ENCODE results near the gene RNF182.
"Not testable (repeated sequence)": the region's sequence is repeated elsewhere in the genome, so short reads cannot be mapped to it uniquely, and the experiment has no call there.

Gene RNF182

GRCh38 chr6:13924949-13925881 lies at the start of gene RNF182:
Gene RNF182 (plus strand): TSS chr6:13924952. CDS start chr6:13977120, 52,168 bp downstream.
- DNase-seq (ENCODE audit: low read depth) = no peak

- no peak for DNase-seq (ENCODE audit: low read depth)
Measured at GRCh38 chr6:13877051-13877450, 47.7 kb upstream of the RNF182 start.

GRCh38 chr6:13880061-13880663 lies 44.6 kb upstream of the RNF182 start:
- not testable (repeated sequence) for DNase-seq (ENCODE audit: low read depth)

- DNase-seq (ENCODE audit: low read depth) = no peak
Measured at GRCh38 chr6:13881621-13882165, 43.1 kb upstream of the RNF182 start.

- no peak for DNase-seq (ENCODE audit: low read depth)
Measured at GRCh38 chr6:13883966-13884365, 40.8 kb upstream of the RNF182 start.

- DNase-seq (ENCODE audit: low read depth) = no peak
Measured at GRCh38 chr6:13884397-13884796, 40.4 kb upstream of the RNF182 start.

GRCh38 chr6:13885601-13886000 lies 39.2 kb upstream of the RNF182 start:
- DNase-seq (ENCODE audit: low read depth) = no peak

- DNase-seq (ENCODE audit: low read depth) = no peak
Measured at GRCh38 chr6:13886949-13887348, 37.8 kb upstream of the RNF182 start.

GRCh38 chr6:13892017-13892645 lies 32.6 kb upstream of the RNF182 start:
- no peak for DNase-seq (ENCODE audit: low read depth)

GRCh38 chr6:13902922-13903321 lies 21.8 kb upstream of the RNF182 start:
- no peak for DNase-seq (ENCODE audit: low read depth)

GRCh38 chr6:13903364-13903763 lies 21.4 kb upstream of the RNF182 start:
- no peak for DNase-seq (ENCODE audit: low read depth)

GRCh38 chr6:13907001-13907350 lies 17.8 kb upstream of the RNF182 start:
- no peak for DNase-seq (ENCODE audit: low read depth)

- no peak for DNase-seq (ENCODE audit: low read depth)
Measured at GRCh38 chr6:13907614-13908215, 17.0 kb upstream of the RNF182 start.

GRCh38 chr6:13908955-13909381 lies 15.8 kb upstream of the RNF182 start:
- DNase-seq (ENCODE audit: low read depth) = peak; percentile 43

GRCh38 chr6:13910443-13910842 lies 14.3 kb upstream of the RNF182 start:
- DNase-seq (ENCODE audit: low read depth) = no peak

- no peak for DNase-seq (ENCODE audit: low read depth)
Measured at GRCh38 chr6:13911337-13911736, 13.4 kb upstream of the RNF182 start.

- DNase-seq (ENCODE audit: low read depth) = no peak
Measured at GRCh38 chr6:13913226-13914001, 11.3 kb upstream of the RNF182 start.

- no peak for DNase-seq (ENCODE audit: low read depth)
Measured at GRCh38 chr6:13914351-13914750, 10.4 kb upstream of the RNF182 start.

GRCh38 chr6:13915561-13916229 lies 9.1 kb upstream of the RNF182 start:
- no peak for DNase-seq (ENCODE audit: low read depth)

- no peak for DNase-seq (ENCODE audit: low read depth)
Measured at GRCh38 chr6:13916230-13916944, 8.4 kb upstream of the RNF182 start.

All from HS-5 (cell line).